Liver (tissue), 9 donors: ENCODE results near the gene ARL11. TPM values are rescaled to one million over a fixed set of nuclear protein-coding genes. Genes with fewer than 3 reads are reported as not detected.
A peak's percentile ranks its signal among the peaks of the same experiment; 100 is the strongest.

Experiments used
- DNase-seq: peaks from one replicate; pipeline ENCODE4 v3.0.0-alpha.2; 2017; ENCODE audit warnings: low spot score
- H3K27ac ChIP-seq, 2 donors: one replicate each; pipeline ENCODE4 v1.7.0; 2013; ENCODE audit warnings: inconsistent platforms in 2 of 2, low read length in 2 of 2, control low read depth in 1 of 2, low read depth in 1 of 2, mild to moderate bottlenecking in 1 of 2
- H3K27me3 ChIP-seq, 4 donors: one replicate each; pipeline versions ENCODE4 v1.6.1 to v1.7.0; 2013; ENCODE audit warnings: low read length in 3 of 4, inconsistent platforms in 1 of 4, mild to moderate bottlenecking in 1 of 4, moderate library complexity in 1 of 4; ENCODE audit not compliant: control insufficient read depth in 4 of 4, insufficient read depth in 4 of 4
- H3K36me3 ChIP-seq, 4 donors: one replicate each; pipeline versions ENCODE4 v1.6.1 to v1.7.0; 2013; ENCODE audit warnings: low read length in 3 of 4, mild to moderate bottlenecking in 3 of 4, low read depth in 1 of 4, moderate library complexity in 1 of 4; ENCODE audit not compliant: control insufficient read depth in 4 of 4, insufficient read depth in 3 of 4
- H3K4me1 ChIP-seq, 4 donors: one replicate each; pipeline versions ENCODE4 v1.6.1 to v1.7.0; 2013; ENCODE audit warnings: low read length in 3 of 4, mild to moderate bottlenecking in 3 of 4, moderate library complexity in 1 of 4; ENCODE audit not compliant: control insufficient read depth in 4 of 4, insufficient read depth in 4 of 4
- H3K4me3 ChIP-seq, 3 donors: one replicate each; pipeline versions ENCODE4 v1.6.1 to v1.7.0; 2013; ENCODE audit warnings: low read length in 3 of 3, control low read depth in 1 of 3, low read depth in 1 of 3, mild to moderate bottlenecking in 1 of 3
- H3K9ac ChIP-seq, 2 donors: one replicate each; pipeline ENCODE4 v1.7.0; 2013; ENCODE audit warnings: low read length in 2 of 2, mild to moderate bottlenecking in 2 of 2, moderate library complexity in 2 of 2, control low read depth in 1 of 2, low read depth in 1 of 2
- H3K9me3 ChIP-seq, 4 donors: one replicate each; pipeline versions ENCODE4 v1.6.1 to v1.7.0; 2013; ENCODE audit warnings: low read length in 3 of 4; ENCODE audit not compliant: control insufficient read depth in 4 of 4
- EGR1 ChIP-seq, 2 donors: IDR thresholded peaks; 2 replicates each; pipeline ENCODE4 v1.6.1; 2016 to 2018; ENCODE audit warnings: antibody characterized with exemption in 2 of 2, low read depth in 2 of 2
- FOXA1 ChIP-seq: IDR thresholded peaks from 2 replicates; pipeline ENCODE4 v1.6.1; 2016; ENCODE audit warnings: antibody characterized with exemption
- FOXA2 ChIP-seq: IDR thresholded peaks from 2 replicates; pipeline ENCODE4 v1.6.1; 2016; ENCODE audit warnings: antibody characterized with exemption
- GABPA ChIP-seq, 2 donors: IDR thresholded peaks in 1 of 2; conservative IDR thresholded peaks in 1 of 2; 2 replicates each; pipeline ENCODE4 v1.6.1; 2016; ENCODE audit warnings: antibody characterized with exemption in 2 of 2, mild to moderate bottlenecking in 1 of 2, moderate library complexity in 1 of 2
- HNF4A ChIP-seq, 2 donors: conservative IDR thresholded peaks; 2 replicates each; pipeline ENCODE4 v1.6.1; 2016; ENCODE audit warnings: antibody characterized with exemption in 2 of 2, mild to moderate bottlenecking in 2 of 2
- HNF4G ChIP-seq: IDR thresholded peaks from 2 replicates; pipeline ENCODE4 v1.6.1; 2016; ENCODE audit warnings: antibody characterized with exemption
- JUND ChIP-seq, 2 donors: IDR thresholded peaks; 2 replicates each; pipeline ENCODE4 v1.6.1; 2016; ENCODE audit warnings: antibody characterized with exemption in 2 of 2
- NR2F2 ChIP-seq: IDR thresholded peaks from 2 replicates; pipeline ENCODE4 v1.6.1; 2016; ENCODE audit warnings: antibody characterized with exemption
- RAD21 ChIP-seq, 2 donors: IDR thresholded peaks; 2 replicates each; pipeline ENCODE4 v1.6.1; 2016; ENCODE audit warnings: antibody characterized with exemption in 2 of 2, mild to moderate bottlenecking in 2 of 2
- RXRA ChIP-seq, 2 donors: IDR thresholded peaks; 2 replicates each; pipeline ENCODE4 v1.6.1; 2017 to 2018; ENCODE audit warnings: antibody characterized with exemption in 2 of 2, mild to moderate bottlenecking in 1 of 2
- SP1 ChIP-seq: IDR thresholded peaks from 2 replicates; pipeline ENCODE4 v1.6.1; 2018; ENCODE audit warnings: antibody characterized with exemption, mild to moderate bottlenecking
- TAF1 ChIP-seq: conservative IDR thresholded peaks from 2 replicates; pipeline ENCODE4 v1.6.1; 2016; ENCODE audit warnings: antibody characterized with exemption, mild to moderate bottlenecking
- YY1 ChIP-seq: IDR thresholded peaks from 2 replicates; pipeline ENCODE4 v1.6.1; 2016; ENCODE audit warnings: antibody characterized with exemption, mild to moderate bottlenecking
- WGBS: extraction: QIAGEN DNeasy Blood & Tissue Kit; methylation state at CpG from one replicate; pipeline ENCODE4 v1.1.7; 2013; 5-methylcytosine and 5-hydroxymethylcytosine counted together
- polyA plus RNA-seq, 2 donors: library from polyadenylated mRNA; stranded (reverse) in 1 of 2; unstranded in 1 of 2; fragments of 200-250 nt in 1 of 2; fragments of >200 nt in 1 of 2; fragmentation: Nextera tagmentation in 1 of 2; extraction: Ambion mirVana in 1 of 2; gene quantifications; one replicate each; pipeline versions ENCODE4 v1.2.1 to v1.2.3, GENCODE V29; 2013 to 2015
- total RNA-seq, 2 donors: library from RNA; depleted of rRNA; stranded (reverse); fragments of >200 nt; gene quantifications; one replicate each; pipeline ENCODE4 v1.2.3, GENCODE V29; 2014
- TF ChIP-seq, protein P1 (sequence below): fragments of 150-350 bp; IDR thresholded peaks from 2 replicates; pipeline ENCODE4 v1.5.1; 2017; ENCODE audit warnings: improper control_type of control experiment, low read depth, low read length; ENCODE audit not compliant: missing input control
- TF ChIP-seq, protein P2 (sequence below): IDR thresholded peaks from 2 replicates; pipeline ENCODE4 v1.6.1; 2016; ENCODE audit warnings: antibody characterized with exemption
- TF ChIP-seq, protein P3 (sequence below): IDR thresholded peaks from 2 replicates; pipeline ENCODE4 v1.6.1; 2016; ENCODE audit warnings: antibody characterized with exemption, mild to moderate bottlenecking
- TF ChIP-seq, protein P4 (sequence below): IDR thresholded peaks from 2 replicates; pipeline ENCODE4 v1.6.1; 2016; ENCODE audit warnings: antibody characterized with exemption
- TF ChIP-seq, protein P5 (sequence below): IDR thresholded peaks from 2 replicates; pipeline ENCODE4 v1.6.1; 2016; ENCODE audit warnings: antibody characterized with exemption
- donor health status: healthy.
- donor health status: healthy.
- donor health status: healthy.
- donor health status: healthy.
- donor health status: healthy.

The ARL11 gene
- total and polyA plus RNA-seq, 4 donors, result 0.11 to 1.5 (median 0.59) TPM

DNA sequence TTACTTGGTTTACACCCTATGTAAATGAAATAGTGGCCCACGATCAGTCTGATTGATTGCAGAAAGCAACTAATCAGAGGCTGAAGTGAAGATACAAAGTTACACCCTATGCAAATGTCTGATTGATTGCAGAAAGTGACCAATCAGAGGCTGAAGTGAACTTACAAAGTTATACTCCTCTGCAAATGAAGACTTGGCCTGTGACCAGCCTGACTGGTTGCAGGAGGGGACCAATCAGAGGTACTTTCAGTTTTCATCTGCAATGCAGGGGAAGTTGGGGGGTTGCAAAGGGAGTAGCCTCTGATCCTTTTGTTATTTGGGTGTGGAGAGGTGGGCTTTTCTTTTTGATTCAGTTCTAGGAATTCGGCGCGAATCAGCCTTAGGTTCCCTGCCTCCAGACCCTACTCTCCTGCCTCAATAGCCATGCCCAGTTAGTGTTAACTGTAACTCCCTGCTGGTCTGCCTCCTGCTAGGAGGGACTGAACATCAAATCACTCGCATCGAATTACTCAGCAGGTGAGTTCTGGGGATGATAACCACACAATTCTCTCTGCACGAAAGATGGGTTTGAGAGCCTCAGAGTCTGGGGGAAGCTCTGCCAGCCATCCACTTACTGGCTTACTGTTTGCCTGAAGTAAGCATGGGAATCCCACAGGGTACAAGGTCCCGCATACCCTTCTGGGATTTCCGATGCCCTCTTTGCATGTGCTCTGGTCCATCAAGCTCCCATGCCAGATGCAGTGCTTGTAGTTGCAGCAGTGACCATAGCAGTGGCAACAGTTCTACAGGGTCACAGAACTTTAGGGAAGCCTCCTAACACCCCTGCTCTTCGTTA lies 7.5 kb downstream of the ARL11 start:
- Histone ChIP-seq H3K4me1 (peaks cover 0 to 3% (median 0%) of the 10 kb centered on the region in 4 donors), H3K27ac (no peak overlapping the region), H3K9ac (peak overlapping the region in 1 of 2 donors; percentile 14), H3K4me3 (peak overlapping the region in 2 of 3 donors; percentile 8 to 43), H3K36me3 (no peaks in the 10 kb centered on the region), H3K9me3 (no peaks in the 10 kb centered on the region), H3K27me3 (no peaks in the 10 kb centered on the region)
- WGBS, result 50% methylated on average over 10 of the region's 10 CpGs
- DNase-seq, result no peak
- peak; percentile 15 for TF ChIP-seq SP1
- TF ChIP-seq GABPA (IDR thresholded peaks at IDR 0.05 in 1 of 2, conservative IDR thresholded peaks at IDR 0.05 in 1 of 2), result no peak

DNA sequence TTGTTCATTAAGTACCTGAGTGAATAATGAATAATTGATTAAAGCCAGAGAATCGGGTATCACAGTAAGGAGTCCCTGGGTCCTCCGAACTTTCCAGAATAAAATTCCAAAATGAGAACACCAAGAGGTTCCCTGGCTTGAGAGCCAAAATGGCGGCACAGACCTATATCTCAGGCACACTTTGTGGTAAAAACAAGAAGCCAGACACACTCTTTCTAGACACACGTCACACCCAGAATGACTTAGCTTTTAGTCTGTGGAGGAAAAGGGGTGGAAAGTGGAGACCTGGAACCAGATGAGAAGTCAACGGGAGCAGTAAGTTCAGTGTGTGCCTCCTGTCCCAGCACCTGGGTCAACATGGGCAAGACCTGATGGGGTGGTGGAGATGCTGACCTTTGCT lies 8.4 kb downstream of the ARL11 start:
- DNase-seq, result no peak
- Histone ChIP-seq H3K27ac (no peak overlapping the region), H3K9ac (no peak overlapping the region), H3K4me1 (peaks cover 0 to 3% (median 0%) of the 10 kb centered on the region in 4 donors), H3K36me3 (no peaks in the 10 kb centered on the region), H3K27me3 (no peaks in the 10 kb centered on the region), H3K4me3 (no peak overlapping the region), H3K9me3 (no peaks in the 10 kb centered on the region)
- no peak for TF ChIP-seq SP1
- TF ChIP-seq RAD21 (IDR thresholded peaks at IDR 0.05), result no peak
- no peak for TF ChIP-seq EGR1 (IDR thresholded peaks at IDR 0.05; ENCODE audit: low read depth in 2 of 2)
- TF ChIP-seq, protein P1, sequence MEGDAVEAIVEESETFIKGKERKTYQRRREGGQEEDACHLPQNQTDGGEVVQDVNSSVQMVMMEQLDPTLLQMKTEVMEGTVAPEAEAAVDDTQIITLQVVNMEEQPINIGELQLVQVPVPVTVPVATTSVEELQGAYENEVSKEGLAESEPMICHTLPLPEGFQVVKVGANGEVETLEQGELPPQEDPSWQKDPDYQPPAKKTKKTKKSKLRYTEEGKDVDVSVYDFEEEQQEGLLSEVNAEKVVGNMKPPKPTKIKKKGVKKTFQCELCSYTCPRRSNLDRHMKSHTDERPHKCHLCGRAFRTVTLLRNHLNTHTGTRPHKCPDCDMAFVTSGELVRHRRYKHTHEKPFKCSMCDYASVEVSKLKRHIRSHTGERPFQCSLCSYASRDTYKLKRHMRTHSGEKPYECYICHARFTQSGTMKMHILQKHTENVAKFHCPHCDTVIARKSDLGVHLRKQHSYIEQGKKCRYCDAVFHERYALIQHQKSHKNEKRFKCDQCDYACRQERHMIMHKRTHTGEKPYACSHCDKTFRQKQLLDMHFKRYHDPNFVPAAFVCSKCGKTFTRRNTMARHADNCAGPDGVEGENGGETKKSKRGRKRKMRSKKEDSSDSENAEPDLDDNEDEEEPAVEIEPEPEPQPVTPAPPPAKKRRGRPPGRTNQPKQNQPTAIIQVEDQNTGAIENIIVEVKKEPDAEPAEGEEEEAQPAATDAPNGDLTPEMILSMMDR, result no peak
- no peak for TF ChIP-seq GABPA (IDR thresholded peaks at IDR 0.05 in 1 of 2, conservative IDR thresholded peaks at IDR 0.05 in 1 of 2)
- TF ChIP-seq, protein P2, sequence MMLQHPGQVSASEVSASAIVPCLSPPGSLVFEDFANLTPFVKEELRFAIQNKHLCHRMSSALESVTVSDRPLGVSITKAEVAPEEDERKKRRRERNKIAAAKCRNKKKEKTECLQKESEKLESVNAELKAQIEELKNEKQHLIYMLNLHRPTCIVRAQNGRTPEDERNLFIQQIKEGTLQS, result no peak
- no peak for TF ChIP-seq JUND (IDR thresholded peaks at IDR 0.05)
- TF ChIP-seq TAF1, result no peak
- no peak for TF ChIP-seq HNF4G
- TF ChIP-seq, protein P3, sequence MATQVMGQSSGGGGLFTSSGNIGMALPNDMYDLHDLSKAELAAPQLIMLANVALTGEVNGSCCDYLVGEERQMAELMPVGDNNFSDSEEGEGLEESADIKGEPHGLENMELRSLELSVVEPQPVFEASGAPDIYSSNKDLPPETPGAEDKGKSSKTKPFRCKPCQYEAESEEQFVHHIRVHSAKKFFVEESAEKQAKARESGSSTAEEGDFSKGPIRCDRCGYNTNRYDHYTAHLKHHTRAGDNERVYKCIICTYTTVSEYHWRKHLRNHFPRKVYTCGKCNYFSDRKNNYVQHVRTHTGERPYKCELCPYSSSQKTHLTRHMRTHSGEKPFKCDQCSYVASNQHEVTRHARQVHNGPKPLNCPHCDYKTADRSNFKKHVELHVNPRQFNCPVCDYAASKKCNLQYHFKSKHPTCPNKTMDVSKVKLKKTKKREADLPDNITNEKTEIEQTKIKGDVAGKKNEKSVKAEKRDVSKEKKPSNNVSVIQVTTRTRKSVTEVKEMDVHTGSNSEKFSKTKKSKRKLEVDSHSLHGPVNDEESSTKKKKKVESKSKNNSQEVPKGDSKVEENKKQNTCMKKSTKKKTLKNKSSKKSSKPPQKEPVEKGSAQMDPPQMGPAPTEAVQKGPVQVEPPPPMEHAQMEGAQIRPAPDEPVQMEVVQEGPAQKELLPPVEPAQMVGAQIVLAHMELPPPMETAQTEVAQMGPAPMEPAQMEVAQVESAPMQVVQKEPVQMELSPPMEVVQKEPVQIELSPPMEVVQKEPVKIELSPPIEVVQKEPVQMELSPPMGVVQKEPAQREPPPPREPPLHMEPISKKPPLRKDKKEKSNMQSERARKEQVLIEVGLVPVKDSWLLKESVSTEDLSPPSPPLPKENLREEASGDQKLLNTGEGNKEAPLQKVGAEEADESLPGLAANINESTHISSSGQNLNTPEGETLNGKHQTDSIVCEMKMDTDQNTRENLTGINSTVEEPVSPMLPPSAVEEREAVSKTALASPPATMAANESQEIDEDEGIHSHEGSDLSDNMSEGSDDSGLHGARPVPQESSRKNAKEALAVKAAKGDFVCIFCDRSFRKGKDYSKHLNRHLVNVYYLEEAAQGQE, result no peak
- TF ChIP-seq, protein P4, sequence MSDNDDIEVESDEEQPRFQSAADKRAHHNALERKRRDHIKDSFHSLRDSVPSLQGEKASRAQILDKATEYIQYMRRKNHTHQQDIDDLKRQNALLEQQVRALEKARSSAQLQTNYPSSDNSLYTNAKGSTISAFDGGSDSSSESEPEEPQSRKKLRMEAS, result no peak
- TF ChIP-seq NR2F2, result no peak
- TF ChIP-seq, protein P5, sequence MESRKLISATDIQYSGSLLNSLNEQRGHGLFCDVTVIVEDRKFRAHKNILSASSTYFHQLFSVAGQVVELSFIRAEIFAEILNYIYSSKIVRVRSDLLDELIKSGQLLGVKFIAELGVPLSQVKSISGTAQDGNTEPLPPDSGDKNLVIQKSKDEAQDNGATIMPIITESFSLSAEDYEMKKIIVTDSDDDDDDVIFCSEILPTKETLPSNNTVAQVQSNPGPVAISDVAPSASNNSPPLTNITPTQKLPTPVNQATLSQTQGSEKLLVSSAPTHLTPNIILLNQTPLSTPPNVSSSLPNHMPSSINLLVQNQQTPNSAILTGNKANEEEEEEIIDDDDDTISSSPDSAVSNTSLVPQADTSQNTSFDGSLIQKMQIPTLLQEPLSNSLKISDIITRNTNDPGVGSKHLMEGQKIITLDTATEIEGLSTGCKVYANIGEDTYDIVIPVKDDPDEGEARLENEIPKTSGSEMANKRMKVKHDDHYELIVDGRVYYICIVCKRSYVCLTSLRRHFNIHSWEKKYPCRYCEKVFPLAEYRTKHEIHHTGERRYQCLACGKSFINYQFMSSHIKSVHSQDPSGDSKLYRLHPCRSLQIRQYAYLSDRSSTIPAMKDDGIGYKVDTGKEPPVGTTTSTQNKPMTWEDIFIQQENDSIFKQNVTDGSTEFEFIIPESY, result no peak
- no peak for TF ChIP-seq RXRA (IDR thresholded peaks at IDR 0.05)
- no peak for TF ChIP-seq HNF4A (conservative IDR thresholded peaks at IDR 0.05)
- no peak for TF ChIP-seq YY1
- TF ChIP-seq FOXA1, result no peak
- TF ChIP-seq FOXA2, result no peak
- WGBS, result 96% methylated on average over 5 of the region's 5 CpGs
